Esophagus squamous epithelium (tissue), 5 donors: Measurements from ENCODE around the gene PDK2. TPM values are rescaled to one million over a fixed set of nuclear protein-coding genes. Genes with fewer than 3 reads are reported as not detected.

ENCODE experiments used
- DNase-seq: peaks from one replicate; lab custom pipeline; 2025; lab: John Stamatoyannopoulos, UW
- H3K27ac ChIP-seq, 4 donors: fragments of 200-600 bp; sonication (generic); one replicate each; pipeline ENCODE4 v1.5.1; 2016 to 2019; ENCODE audit warnings: mild to moderate bottlenecking in 1 of 4
- H3K27me3 ChIP-seq, 4 donors: fragments of 200-600 bp; sonication (generic); 1 replicate in 3 of 4; 2 replicates in 1 of 4; pipeline versions ENCODE4 v1.5.1 to v1.6.0; 2017 to 2021; ENCODE audit warnings: antibody characterized with exemption in 1 of 4
- H3K36me3 ChIP-seq, 3 donors: fragments of 200-600 bp; sonication (generic); one replicate each; pipeline ENCODE4 v1.5.1; 2016 to 2019
- H3K4me1 ChIP-seq, 3 donors: fragments of 200-600 bp; sonication (generic); one replicate each; pipeline ENCODE4 v1.5.1; 2017 to 2019
- H3K4me3 ChIP-seq, 4 donors: fragments of 200-600 bp; sonication (generic); 1 replicate in 3 of 4; 2 replicates in 1 of 4; pipeline ENCODE4 v1.5.1; 2016 to 2019; ENCODE audit warnings: mild to moderate bottlenecking in 2 of 4, moderate library complexity in 1 of 4
- H3K9me3 ChIP-seq, 3 donors: fragments of 200-600 bp; sonication (generic); one replicate each; pipeline ENCODE4 v1.5.1; 2016 to 2019
- CTCF ChIP-seq, 6 experiments: fragments of 450-650 bp in 4 of 6; fragments of 200-600 bp in 2 of 6; sonication (generic) in 2 of 6; IDR thresholded peaks; one replicate each; pipeline ENCODE4 v1.5.1; 2016 to 2019; ENCODE audit warnings: antibody characterized with exemption in 6 of 6, mild to moderate bottlenecking in 4 of 6, moderate library complexity in 4 of 6
- POLR2A ChIP-seq, 4 donors: fragments of 450-650 bp; IDR thresholded peaks; one replicate each; pipeline ENCODE4 v1.6.1; 2017; ENCODE audit warnings: antibody characterized with exemption in 4 of 4, mild to moderate bottlenecking in 4 of 4, moderate library complexity in 3 of 4
- WGBS, 2 donors: methylation state at CpG; one replicate each; pipeline ENCODE4 v1.1.5; 2018; 5-methylcytosine and 5-hydroxymethylcytosine counted together
- intact Hi-C: fragments of 100-400 bp; cut with DNase I; formaldehyde crosslinking; loops from one replicate; pipeline ENCODE4 v1.15.0; 2022
- total RNA-seq, 4 donors: library from RNA; depleted of rRNA; stranded (reverse); fragments of >200 nt; gene quantifications; one replicate each; pipeline ENCODE4 v1.1.0, GENCODE V29; 2016
- donor health status: DM: yes; HTN: yes; CAD: no.

The PDK2 gene
- total RNA-seq, 4 donors from 2014 or later = 5.2 to 20.2 (median 12.8) TPM

GRCh38 chr17:50053654-50053960 lies 41.5 kb upstream of the PDK2 start:
- Histone ChIP-seq H3K4me3 (no peak overlapping the region), H3K4me1 (peaks cover 34 to 81% (median 64%) of the 10 kb centered on the region in 3 donors), H3K27ac (peak overlapping the region in 3 of 4 donors; percentile 35 to 65 (median 56)), H3K27me3 (no peaks in the 10 kb centered on the region), H3K9me3 (no peaks in the 10 kb centered on the region), H3K36me3 (no peaks in the 10 kb centered on the region)
- WGBS, 2 donors = 37 to 48% methylated on average over 2 to 3 of the region's 3 CpGs
- intact Hi-C loops = no loop called here
- no peak for DNase-seq
- TF ChIP-seq CTCF (IDR thresholded peaks at IDR 0.05) = no peak
- TF ChIP-seq POLR2A (IDR thresholded peaks at IDR 0.05) = no peak

- Histone ChIP-seq H3K9me3 (no peaks in the 10 kb centered on the region), H3K27ac (peak overlapping the region; percentile 89 to 95 (median 92)), H3K27me3 (no peaks in the 10 kb centered on the region), H3K4me3 (peak overlapping the region; percentile 63 to 84 (median 80)), H3K36me3 (no peaks in the 10 kb centered on the region), H3K4me1 (peaks cover 40 to 95% (median 78%) of the 10 kb centered on the region in 3 donors)
- 0% methylated on average over 5 of the region's 14 CpGs; no CpG with 5 or more reads in 1 of the 2 donors for WGBS, 2 donors
- intact Hi-C loops = no loop called here
- TF ChIP-seq CTCF (IDR thresholded peaks at IDR 0.05) (peak in 1 of 6 experiments; percentile 5), POLR2A (IDR thresholded peaks at IDR 0.05) (peak in 3 of 4 donors; percentile 42 to 79 (median 73))
- DNase-seq = no peak
Observed at GRCh38 chr17:50055055-50055425, 40.1 kb upstream of the PDK2 start.

GRCh38 chr17:50055426-50056216 lies 39.5 kb upstream of the PDK2 start, which contains the start of gene ITGA3:
TSS of gene ITGA3 (plus strand) at chr17:50056110. CDS start at chr17:50056440, 330 bp downstream.
- Histone ChIP-seq H3K9me3 (no peaks in the 10 kb centered on the region), H3K4me1 (peaks cover 45 to 99% (median 81%) of the 10 kb centered on the region in 3 donors), H3K4me3 (peak within 1 kb of the TSS; percentile 63 to 84 (median 80)), H3K27me3 (no peaks in the 10 kb centered on the region), H3K36me3 (no peaks in the 10 kb centered on the region), H3K27ac (peak within 1 kb of the TSS; percentile 89 to 95 (median 92))
- intact Hi-C loops = no loop called here
- 0% methylated on average over 5 to 15 of the region's 65 CpGs for WGBS, 2 donors
- TF ChIP-seq CTCF (IDR thresholded peaks at IDR 0.05) (peak in 1 of 6 experiments; percentile 11), POLR2A (IDR thresholded peaks at IDR 0.05) (peak in 1 of 4 donors; percentile 45)
- no peak for DNase-seq

- WGBS, 2 donors = 0% methylated on average over 21 of the region's 64 CpGs; no CpG with 5 or more reads in 1 of the 2 donors
- H3K36me3 ChIP-seq = no peaks in the 10 kb centered on the region
- TF ChIP-seq POLR2A (IDR thresholded peaks at IDR 0.05) (no peak), CTCF (IDR thresholded peaks at IDR 0.05) (peak in 5 of 6 experiments; percentile 18 to 43 (median 26))
- peak overlapping the region; percentile 89 to 95 (median 92) for H3K27ac ChIP-seq
- H3K4me1 ChIP-seq = peaks cover 53 to 99% (median 81%) of the 10 kb centered on the region in 3 donors
- peak overlapping the region; percentile 63 to 84 (median 80) for H3K4me3 ChIP-seq
- intact Hi-C loops = no loop called here
- no peaks in the 10 kb centered on the region for H3K27me3 ChIP-seq
- H3K9me3 ChIP-seq = no peaks in the 10 kb centered on the region
- DNase-seq = no peak
Observed at GRCh38 chr17:50056217-50056960, 38.8 kb upstream of the PDK2 start.
